Choroid plexus epithelial cell (primary cell): Measurements from ENCODE around the gene CRELD2.

Experiments
- DNase-seq: peaks from one replicate; pipeline ENCODE4 v3.0.0-alpha.2; 2010; ENCODE audit warnings: low read depth
- H3K4me3 ChIP-seq: 2 replicates; pipeline ENCODE4 v1.5.1; 2011; ENCODE audit warnings: low read depth, mild to moderate bottlenecking, control low read depth, low read length, moderate library complexity
- CTCF ChIP-seq: conservative IDR thresholded peaks from 2 replicates; pipeline ENCODE4 v1.5.1; 2011; ENCODE audit warnings: low read depth, mild to moderate bottlenecking, control low read depth, inconsistent platforms, low read length, moderate library complexity

CRELD2 gene

GRCh38 chr22:49937758-49938564 is 19.5 kb downstream of the CRELD2 start:
- no peak for TF ChIP-seq CTCF
- DNase-seq, result no peak
- no peak overlapping the region for H3K4me3 ChIP-seq

GRCh38 chr22:49938565-49939136 is 20.2 kb downstream of the CRELD2 start:
- H3K4me3 ChIP-seq, result no peak overlapping the region
- no peak for TF ChIP-seq CTCF
- DNase-seq, result no peak

GRCh38 chr22:49941507-49942316 is 23.3 kb downstream of the CRELD2 start:
- no peak overlapping the region for H3K4me3 ChIP-seq
- DNase-seq, result no peak
- no peak for TF ChIP-seq CTCF

GRCh38 chr22:49942565-49943404 is 24.4 kb downstream of the CRELD2 start:
- DNase-seq, result no peak
- no peak overlapping the region for H3K4me3 ChIP-seq
- TF ChIP-seq CTCF, result no peak

- DNase-seq, result no peak
- H3K4me3 ChIP-seq, result no peak overlapping the region
- TF ChIP-seq CTCF, result no peak
Observed at GRCh38 chr22:49943405-49943765, 25.0 kb downstream of the CRELD2 start.

DNA sequence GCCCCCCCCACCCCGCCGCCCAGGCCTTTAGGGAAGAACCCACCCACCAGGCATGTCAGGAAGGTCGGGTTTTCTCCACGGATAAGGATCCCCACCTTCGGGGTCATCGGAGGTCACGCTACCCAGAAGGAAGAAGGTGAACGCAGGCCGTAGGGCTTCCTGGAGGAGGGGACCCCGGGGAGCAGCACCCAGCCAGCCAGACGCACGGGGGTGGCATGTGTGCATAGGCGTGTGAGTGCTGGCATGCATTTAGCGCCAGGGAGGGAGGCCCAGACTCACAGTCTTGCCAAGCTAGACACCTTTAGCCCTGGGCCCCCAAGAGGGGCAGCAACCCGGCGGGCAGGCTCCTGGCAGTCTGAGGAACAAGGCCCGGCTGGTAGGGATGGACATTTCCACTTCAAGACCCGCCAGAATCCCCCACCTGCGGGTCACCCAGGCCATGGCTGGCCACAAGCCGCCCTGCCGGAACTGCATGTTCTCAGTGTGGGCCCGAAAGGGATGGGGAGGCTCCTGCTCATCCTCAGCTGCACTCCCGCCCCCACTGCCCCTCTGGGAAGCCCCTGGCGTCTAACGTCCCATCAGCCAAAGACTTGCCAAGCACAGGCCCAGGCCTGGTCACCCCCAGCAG is 25.5 kb downstream of the CRELD2 start:
- no peak for TF ChIP-seq CTCF
- H3K4me3 ChIP-seq, result no peak overlapping the region
- no peak for DNase-seq
